HG03064 (cell line): Measurements from ENCODE around the gene TBC1D8.

Experiments
- ATAC-seq: cut with Tn5 transposase; IDR thresholded peaks from one replicate; pipeline ENCODE4 v1.9.1; 2021; ENCODE audit warnings: low read depth; ENCODE audit not compliant: unreplicated experiment

TBC1D8 gene

DNA sequence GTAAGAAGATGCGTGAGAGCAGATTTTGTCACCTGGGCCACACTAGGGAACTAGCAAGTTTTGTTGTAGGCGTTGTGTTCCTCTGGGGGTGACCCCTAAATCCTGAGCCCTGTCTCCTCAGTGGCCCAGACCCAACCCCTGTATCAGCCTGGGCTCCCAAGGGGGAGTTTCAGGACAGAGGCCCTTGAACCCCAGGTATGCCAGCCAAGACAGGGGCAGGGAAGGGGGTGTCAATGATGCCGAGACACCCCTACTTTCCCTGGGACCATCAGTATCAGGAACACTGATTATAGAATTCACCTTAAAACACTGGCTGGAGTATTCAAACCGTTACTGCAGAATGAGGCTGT, 188.2 kb downstream of the TBC1D8 start:
- ATAC-seq: no peak

DNA sequence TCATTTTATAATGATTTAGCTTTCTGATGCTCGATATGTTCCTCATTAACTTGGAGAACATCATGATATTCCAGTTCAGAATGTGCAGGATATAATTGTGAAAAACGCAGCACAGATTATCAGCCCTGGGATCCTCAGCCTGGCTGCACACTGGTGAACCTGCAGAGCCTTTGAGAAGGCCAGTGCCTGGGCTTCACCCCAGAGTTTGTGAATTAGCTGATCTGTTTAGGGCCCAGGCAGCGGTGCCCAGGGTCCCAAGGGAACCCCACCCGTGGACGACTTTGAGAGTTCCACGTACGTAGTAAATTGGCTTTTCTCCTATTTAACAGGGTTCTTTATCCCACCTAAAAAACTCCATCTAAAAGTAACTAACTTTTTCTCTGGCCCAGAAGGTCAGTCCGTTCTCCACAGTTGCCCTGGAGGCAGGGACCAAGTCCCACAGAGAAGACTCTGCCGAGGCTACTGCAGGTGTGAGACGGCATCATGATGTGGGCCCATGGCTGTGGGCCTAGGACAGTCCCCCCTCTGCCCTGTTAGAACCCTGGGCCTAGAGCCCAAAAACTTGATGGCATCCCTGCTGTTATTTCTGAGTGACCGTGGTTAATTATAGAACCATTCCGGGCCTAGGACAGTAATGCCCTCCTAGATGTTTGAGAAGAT, 188.7 kb downstream of the TBC1D8 start:
- no peak for ATAC-seq

DNA sequence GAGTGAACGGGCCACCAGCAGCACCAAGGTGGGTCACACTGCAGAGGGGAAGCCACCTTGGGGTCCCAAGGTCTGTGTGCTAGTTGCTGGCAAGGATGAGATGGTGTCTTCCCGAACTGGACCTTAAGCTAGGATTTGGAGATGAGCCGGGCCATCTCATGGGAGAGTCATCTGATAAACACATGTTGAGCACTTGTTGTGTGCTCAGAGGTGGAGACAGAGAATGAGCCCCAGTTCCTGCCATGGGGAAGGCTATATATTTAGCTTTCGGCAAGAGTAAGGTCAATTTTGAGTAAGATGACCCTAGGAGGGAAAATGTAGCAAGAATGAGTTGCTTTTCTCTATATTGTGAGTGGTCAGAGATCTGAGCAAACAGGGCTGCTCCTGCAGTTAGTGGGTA, 190.5 kb downstream of the TBC1D8 start:
- no peak for ATAC-seq

DNA sequence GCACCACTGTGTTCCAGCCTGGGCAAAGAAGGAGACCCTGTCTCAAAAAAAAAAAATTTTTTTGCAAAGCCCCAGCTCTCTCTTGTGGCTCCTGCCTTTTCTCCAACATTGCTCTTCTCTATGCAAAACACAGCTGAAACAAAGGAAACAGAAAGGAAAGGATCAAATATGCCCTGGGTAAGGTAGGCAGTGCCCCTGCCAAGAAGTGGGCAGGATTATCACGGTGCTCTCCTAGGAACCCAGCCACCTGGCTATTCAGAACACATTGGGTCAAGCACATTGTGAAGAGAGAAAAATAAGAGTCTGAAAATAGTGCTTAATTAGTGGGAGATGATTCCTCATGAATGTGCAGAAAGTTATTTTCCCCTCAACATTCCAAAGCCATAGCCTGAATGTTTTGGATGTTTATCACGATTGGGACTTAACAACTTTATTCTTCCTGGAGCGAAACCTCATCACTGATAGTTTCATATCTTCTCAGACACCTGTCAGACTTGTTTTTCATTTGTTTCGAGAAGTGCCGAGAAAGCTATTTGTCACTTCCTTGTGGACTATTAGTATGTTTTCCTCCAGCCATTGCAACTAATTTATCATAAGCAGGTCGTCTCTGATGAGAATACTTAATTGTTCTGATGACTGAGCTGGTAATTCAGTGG, 191.8 kb downstream of the TBC1D8 start:
- no peak for ATAC-seq

DNA sequence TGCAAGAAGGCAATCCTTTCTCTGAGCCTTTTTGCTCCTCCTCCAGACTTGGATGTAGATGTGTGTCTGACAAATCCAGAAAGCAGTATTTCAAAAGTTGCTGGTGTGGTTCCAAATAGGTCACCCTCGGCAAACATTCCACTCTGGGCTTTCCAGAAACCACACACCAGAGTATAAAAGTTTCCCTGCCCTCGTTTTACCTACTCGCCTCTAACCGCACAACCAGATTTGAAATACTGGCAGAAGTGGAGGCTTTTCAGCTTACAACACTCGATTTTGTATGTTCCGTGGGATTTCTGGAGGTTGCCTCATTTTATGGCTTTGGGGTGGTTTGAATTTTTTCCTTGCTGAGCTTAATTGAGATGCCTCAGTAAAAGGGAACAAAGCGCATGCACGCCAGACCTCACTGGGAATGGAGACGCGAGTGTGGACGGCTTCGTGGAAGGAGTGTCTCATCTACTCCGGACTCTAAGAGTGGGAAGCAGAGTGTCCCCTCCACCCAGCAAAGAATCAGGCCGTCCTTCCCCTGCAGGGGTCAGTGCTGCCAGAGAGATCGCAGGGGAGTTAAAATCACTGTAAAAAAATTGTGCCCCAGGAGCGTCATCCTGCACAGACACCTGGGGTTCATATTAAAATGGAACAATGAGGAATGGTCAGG, 193.1 kb downstream of the TBC1D8 start:
- ATAC-seq: no peak
